Mesenchymal stem cell (in vitro differentiated cells and primary cell): ENCODE results near the gene CXCR6.

Experiments
- DNase-seq: peaks from one replicate; pipeline ENCODE4 v3.0.0-alpha.2; 2013
- H2AFZ ChIP-seq: one replicate; pipeline ENCODE4 v1.6.1; 2013; ENCODE audit warnings: low read depth, mild to moderate bottlenecking, control low read depth, inconsistent platforms, low read length, moderate library complexity
- H2AK5ac ChIP-seq: 2 replicates; pipeline ENCODE4 v1.6.1; 2013; ENCODE audit warnings: low read length, moderate library complexity, mild to moderate bottlenecking, inconsistent platforms; ENCODE audit not compliant: severe bottlenecking
- H2BK120ac ChIP-seq: one replicate; pipeline ENCODE4 v1.6.1; 2013; ENCODE audit warnings: low read depth, mild to moderate bottlenecking, inconsistent platforms, low read length, moderate library complexity
- H2BK12ac ChIP-seq, 2 experiments: one replicate each; pipeline ENCODE4 v1.6.1; 2013; ENCODE audit warnings: inconsistent platforms in 2 of 2, low read length in 2 of 2, mild to moderate bottlenecking in 2 of 2, moderate library complexity in 2 of 2, control low read depth in 1 of 2
- H2BK15ac ChIP-seq: one replicate; pipeline ENCODE4 v1.6.1; 2013; ENCODE audit warnings: mild to moderate bottlenecking, low read depth, inconsistent platforms; ENCODE audit not compliant: poor library complexity, severe bottlenecking
- H2BK5ac ChIP-seq: 2 replicates; pipeline ENCODE4 v1.6.1; 2013; ENCODE audit warnings: low read depth, mild to moderate bottlenecking, low read length, control low read depth, inconsistent platforms; ENCODE audit not compliant: poor library complexity, severe bottlenecking
- H3K14ac ChIP-seq, 2 experiments: one replicate each; pipeline ENCODE4 v1.6.1; 2013; ENCODE audit warnings: inconsistent platforms in 2 of 2, low read length in 2 of 2, control low read depth in 1 of 2, mild to moderate bottlenecking in 1 of 2, moderate library complexity in 1 of 2
- H3K18ac ChIP-seq, 2 experiments: one replicate each; pipeline ENCODE4 v1.6.1; 2013; ENCODE audit warnings: inconsistent platforms in 2 of 2, low read length in 2 of 2, control low read depth in 1 of 2, low read depth in 1 of 2, mild to moderate bottlenecking in 1 of 2
- H3K23ac ChIP-seq, 2 experiments: one replicate each; pipeline ENCODE4 v1.6.1; 2013; ENCODE audit warnings: inconsistent platforms in 2 of 2, low read length in 2 of 2, mild to moderate bottlenecking in 2 of 2, moderate library complexity in 2 of 2, control low read depth in 1 of 2
- H3K27ac ChIP-seq: 2 replicates; pipeline ENCODE4 v1.5.1; 2013; ENCODE audit warnings: mild to moderate bottlenecking, moderate library complexity, low read length, control low read depth, inconsistent platforms; ENCODE audit not compliant: poor library complexity, severe bottlenecking
- H3K27me3 ChIP-seq, 2 experiments: 2 replicates each; pipeline versions ENCODE4 v1.6.1 to v1.7.0; 2013; ENCODE audit warnings: low read length in 2 of 2, mild to moderate bottlenecking in 2 of 2, moderate library complexity in 2 of 2, control low read depth in 1 of 2, inconsistent platforms in 1 of 2; ENCODE audit not compliant: control insufficient read depth in 1 of 2, insufficient read depth in 1 of 2
- H3K36me3 ChIP-seq, 2 experiments: 2 replicates each; pipeline versions ENCODE4 v1.6.1 to v1.7.0; 2013; ENCODE audit warnings: low read length in 2 of 2, control low read depth in 1 of 2, inconsistent platforms in 1 of 2, low read depth in 1 of 2, mild to moderate bottlenecking in 1 of 2; ENCODE audit not compliant: insufficient read depth in 2 of 2, control insufficient read depth in 1 of 2
- H3K4ac ChIP-seq, 2 experiments: one replicate each; pipeline ENCODE4 v1.6.1; 2013; ENCODE audit warnings: inconsistent platforms in 2 of 2, low read length in 2 of 2, mild to moderate bottlenecking in 2 of 2, moderate library complexity in 2 of 2, control low read depth in 1 of 2, low read depth in 1 of 2
- H3K4me1 ChIP-seq: 2 replicates; pipeline ENCODE4 v1.6.1; 2013; ENCODE audit warnings: low read depth, low read length, control low read depth; ENCODE audit not compliant: control insufficient read depth, insufficient read depth
- H3K4me2 ChIP-seq: 2 replicates; pipeline ENCODE4 v1.6.1; 2013; ENCODE audit warnings: low read length, mild to moderate bottlenecking, inconsistent platforms; ENCODE audit not compliant: poor library complexity, severe bottlenecking
- H3K4me3 ChIP-seq, 2 experiments: 2 replicates each; pipeline versions ENCODE4 v1.5.1 to v1.7.0; 2013; ENCODE audit warnings: low read length in 2 of 2, mild to moderate bottlenecking in 2 of 2, control low read depth in 1 of 2, low read depth in 1 of 2; ENCODE audit not compliant: insufficient read depth in 1 of 2
- H3K79me1 ChIP-seq: replicated peaks from 2 replicates; pipeline ENCODE4 v1.6.1; 2013; ENCODE audit warnings: mild to moderate bottlenecking, control low read depth, low read length, inconsistent platforms; ENCODE audit not compliant: poor library complexity, severe bottlenecking
- H3K9ac ChIP-seq: 2 replicates; pipeline ENCODE4 v1.7.0; 2013; ENCODE audit warnings: mild to moderate bottlenecking, low read length, moderate library complexity
- H3K9me3 ChIP-seq: 2 replicates; pipeline ENCODE4 v1.7.0; 2013; ENCODE audit warnings: mild to moderate bottlenecking, low read length; ENCODE audit not compliant: control insufficient read depth
- H4K8ac ChIP-seq: one replicate; pipeline ENCODE4 v1.6.1; 2013; ENCODE audit warnings: inconsistent platforms, mild to moderate bottlenecking, low read length, moderate library complexity
- H4K91ac ChIP-seq: one replicate; pipeline ENCODE4 v1.6.1; 2013; ENCODE audit warnings: mild to moderate bottlenecking, low read length, inconsistent platforms
- WGBS: methylation state at CpG from one replicate; pipeline ENCODE4 v1.1.7; 2013; ENCODE audit warnings: mixed read lengths; 5-methylcytosine and 5-hydroxymethylcytosine counted together

CXCR6 gene

DNA sequence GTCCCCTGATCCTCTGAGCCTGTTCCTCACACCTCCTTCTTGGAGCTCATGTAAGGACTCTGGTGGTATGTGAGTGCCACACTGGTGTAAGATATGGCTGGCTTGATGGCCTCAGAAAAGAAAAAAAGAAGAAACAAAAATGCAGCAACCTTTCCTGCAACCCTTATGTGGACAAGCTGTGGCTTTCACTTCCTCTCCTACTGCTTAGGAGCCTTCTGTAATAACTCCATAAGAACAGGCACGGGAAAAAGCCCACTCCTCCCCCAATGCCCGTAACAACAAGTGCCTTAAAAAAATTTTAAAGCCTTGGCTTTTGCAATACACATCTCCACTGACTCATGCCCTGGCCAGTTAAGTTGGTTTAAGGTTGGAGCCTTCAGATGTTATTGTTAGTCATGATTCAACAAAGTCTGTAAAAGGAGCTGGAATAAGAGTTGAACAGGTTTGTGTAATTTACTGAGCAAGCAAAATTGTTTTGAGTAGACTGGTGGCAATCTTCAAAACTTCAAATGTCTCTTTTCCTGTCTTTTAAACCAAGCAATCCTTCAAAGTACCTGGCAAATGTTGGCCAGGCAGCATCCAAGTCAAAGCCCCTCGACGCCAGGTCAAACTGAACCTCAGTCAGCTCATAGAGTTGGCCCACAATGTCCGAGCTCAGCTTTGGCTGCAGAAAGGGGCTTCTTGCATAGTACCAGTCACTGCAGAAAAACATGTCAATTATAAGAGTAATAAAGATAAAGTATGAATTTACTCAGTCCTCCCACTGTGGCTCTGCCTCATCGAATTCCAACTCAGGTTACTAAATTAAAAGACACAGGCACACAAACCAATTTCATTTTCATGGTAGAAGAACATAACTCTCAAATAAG lies 29.5 kb downstream of the CXCR6 start:
- Histone ChIP-seq H2AK5ac (no peak overlapping the region), H2BK15ac (no peak overlapping the region), H3K9ac (peak overlapping the region; percentile 27), H4K91ac (no peak overlapping the region), H3K14ac (no peak overlapping the region), H3K4me2 (peak overlapping the region; percentile 23), H3K36me3 (peaks cover 28 to 84% of the 10 kb centered on the region in 2 experiments), H3K9me3 (no peaks in the 10 kb centered on the region), H2BK5ac (no peak overlapping the region), H3K4ac (no peak overlapping the region), H2AFZ (no peak overlapping the region), H3K4me1 (peaks cover 7% of the 10 kb centered on the region), H3K27me3 (no peaks in the 10 kb centered on the region), H3K4me3 (no peak overlapping the region), H4K8ac (no peak overlapping the region), H3K18ac (peak overlapping the region in 1 of 2 experiments; percentile 28), H3K79me1 (no peaks in the 10 kb centered on the region), H3K27ac (peak overlapping the region; percentile 78), H2BK120ac (no peak overlapping the region), H2BK12ac (no peak overlapping the region), H3K23ac (no peak overlapping the region)
- peak; percentile 95 for DNase-seq
- WGBS = 100% methylated on average over 3 of the region's 6 CpGs

DNA sequence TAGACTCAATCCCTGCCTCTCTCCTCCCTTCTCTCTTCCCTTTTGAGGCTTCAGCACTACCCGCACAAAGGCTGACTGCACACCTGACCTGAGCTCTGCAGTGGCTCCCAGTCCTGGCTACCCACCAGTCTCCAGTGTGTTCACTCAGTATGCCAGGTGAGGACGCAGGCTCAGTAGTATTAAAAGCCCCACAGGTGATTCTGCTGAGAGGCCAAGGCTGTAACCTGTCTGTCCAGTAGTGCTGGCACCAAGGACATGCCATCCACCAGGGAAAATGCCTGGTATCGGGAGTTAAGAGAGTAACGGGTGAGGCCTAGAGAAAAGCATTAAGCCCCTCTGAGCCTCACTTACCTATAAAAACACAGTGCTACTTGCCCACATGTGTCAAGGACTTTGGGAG lies 31.4 kb downstream of the CXCR6 start:
- Histone ChIP-seq H4K8ac (no peak overlapping the region), H3K9ac (no peak overlapping the region), H2BK120ac (no peak overlapping the region), H2AFZ (no peak overlapping the region), H3K4me1 (peaks cover 4% of the 10 kb centered on the region), H2BK12ac (no peak overlapping the region), H4K91ac (no peak overlapping the region), H3K36me3 (peaks cover 27 to 83% of the 10 kb centered on the region in 2 experiments), H3K4me2 (no peak overlapping the region), H3K9me3 (no peaks in the 10 kb centered on the region), H3K4me3 (no peak overlapping the region), H3K27me3 (no peaks in the 10 kb centered on the region), H3K4ac (no peak overlapping the region), H2BK5ac (no peak overlapping the region), H2BK15ac (no peak overlapping the region), H3K14ac (no peak overlapping the region), H3K23ac (no peak overlapping the region), H2AK5ac (no peak overlapping the region), H3K79me1 (no peaks in the 10 kb centered on the region), H3K27ac (no peak overlapping the region), H3K18ac (no peak overlapping the region)
- WGBS = 74% methylated on average over 3 of the region's 4 CpGs
- no peak for DNase-seq

DNA sequence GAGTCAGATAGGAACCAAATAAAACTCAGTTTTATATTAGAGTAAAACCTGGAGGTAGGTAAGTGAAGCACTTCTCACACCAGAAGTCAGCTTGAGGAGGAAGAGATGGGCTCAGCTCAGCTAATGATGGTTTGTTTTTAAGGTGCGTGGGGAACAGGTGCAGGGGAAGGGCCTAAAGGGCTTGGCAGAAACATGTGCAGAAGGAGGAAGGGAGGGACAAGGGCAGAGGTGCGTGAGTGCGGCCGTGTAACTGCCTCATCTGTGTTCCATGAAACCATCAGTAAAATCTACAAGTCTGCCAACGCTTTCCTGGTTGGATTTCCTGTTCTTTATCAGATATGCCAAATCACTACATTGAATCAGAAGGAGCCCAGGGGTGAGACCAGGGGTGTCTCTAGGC lies 32.4 kb downstream of the CXCR6 start:
- Histone ChIP-seq H3K4me2 (no peak overlapping the region), H3K4ac (no peak overlapping the region), H2BK12ac (no peak overlapping the region), H3K9me3 (no peaks in the 10 kb centered on the region), H3K36me3 (peaks cover 24 to 79% of the 10 kb centered on the region in 2 experiments), H3K9ac (no peak overlapping the region), H3K27me3 (no peaks in the 10 kb centered on the region), H3K4me3 (no peak overlapping the region), H2AFZ (no peak overlapping the region), H3K18ac (no peak overlapping the region), H3K23ac (no peak overlapping the region), H2BK5ac (no peak overlapping the region), H3K79me1 (no peaks in the 10 kb centered on the region), H2AK5ac (no peak overlapping the region), H2BK15ac (no peak overlapping the region), H2BK120ac (no peak overlapping the region), H3K27ac (no peak overlapping the region), H3K4me1 (peaks cover 4% of the 10 kb centered on the region), H4K91ac (no peak overlapping the region), H4K8ac (no peak overlapping the region), H3K14ac (no peak overlapping the region)
- no peak for DNase-seq
- 97% methylated on average over 5 of the region's 5 CpGs for WGBS

DNA sequence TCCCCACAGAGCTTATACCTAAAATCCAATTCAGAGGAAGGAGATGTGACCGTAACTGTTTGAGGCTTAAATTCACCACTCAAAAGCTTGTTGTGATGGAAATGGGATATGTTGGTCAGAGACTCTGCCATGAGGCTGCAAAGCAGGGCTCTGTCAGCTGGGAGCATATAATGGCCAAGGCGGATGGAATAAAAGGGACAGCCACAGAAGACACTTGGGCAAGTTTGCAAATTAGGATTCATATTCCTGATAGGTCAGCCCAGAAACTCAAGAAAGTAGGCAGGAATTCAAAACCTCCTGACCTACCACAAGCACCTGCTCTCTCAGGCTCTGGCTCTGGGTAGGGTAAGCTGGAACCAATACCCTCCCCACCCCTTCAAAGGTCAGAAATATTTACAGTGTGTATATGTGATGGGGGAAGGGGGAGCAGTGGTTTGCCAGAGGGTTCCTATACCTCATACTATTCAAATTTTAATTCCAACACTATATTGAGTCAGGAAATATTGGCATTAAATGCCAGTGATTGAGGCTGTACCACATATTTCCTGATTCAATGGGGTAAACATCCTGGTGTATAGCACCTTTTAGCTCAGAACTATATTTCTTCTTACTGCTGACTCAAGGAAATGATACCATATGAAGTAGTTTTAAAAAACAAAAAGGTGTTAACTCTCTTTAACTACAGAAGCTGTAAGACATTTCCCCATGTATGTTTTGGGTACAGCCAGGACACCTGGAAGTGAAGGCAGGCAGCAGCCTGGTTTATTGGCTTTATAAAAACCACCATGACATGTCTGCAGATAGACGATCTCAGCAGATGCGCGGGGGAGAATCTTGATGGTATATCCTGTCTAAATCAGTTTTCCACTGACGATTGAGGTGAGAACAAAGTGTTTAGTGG lies 33.2 kb downstream of the CXCR6 start:
- no peak overlapping the region for H4K91ac ChIP-seq
- no peak overlapping the region for H2BK12ac ChIP-seq
- H3K36me3 ChIP-seq = peaks cover 24 to 77% of the 10 kb centered on the region in 2 experiments
- H2AK5ac ChIP-seq = no peak overlapping the region
- no peaks in the 10 kb centered on the region for H3K79me1 ChIP-seq
- no peak overlapping the region for H3K18ac ChIP-seq
- DNase-seq = no peak
- no peaks in the 10 kb centered on the region for H3K27me3 ChIP-seq
- H3K14ac ChIP-seq = no peak overlapping the region
- H2BK5ac ChIP-seq = no peak overlapping the region
- H3K9me3 ChIP-seq = no peaks in the 10 kb centered on the region
- 97% methylated on average over 6 of the region's 6 CpGs for WGBS
- H3K4me3 ChIP-seq = no peak overlapping the region
- no peak overlapping the region for H3K27ac ChIP-seq
- no peak overlapping the region for H2AFZ ChIP-seq
- H2BK120ac ChIP-seq = no peak overlapping the region
- no peak overlapping the region for H3K4me2 ChIP-seq
- no peak overlapping the region for H2BK15ac ChIP-seq
- peaks cover 4% of the 10 kb centered on the region for H3K4me1 ChIP-seq
- no peak overlapping the region for H3K4ac ChIP-seq
- no peak overlapping the region for H4K8ac ChIP-seq
- no peak overlapping the region for H3K23ac ChIP-seq
- no peak overlapping the region for H3K9ac ChIP-seq
